GM12878 (cell line): Measurements from ENCODE around the gene NRP2. TPM values are rescaled to one million over a fixed set of nuclear protein-coding genes. Genes with fewer than 3 reads are reported as not detected.

Experiments used
- ATAC-seq: fragments of 200-7000 bp; cut with Tn5 transposase; 3 replicates; pipeline ENCODE4 v1.9.1; 2020; ENCODE audit warnings: mild to moderate bottlenecking, moderate library complexity
- BruUV-seq: library from RNA; stranded (reverse); fragments of 400-500 nt; replicated peaks from 2 replicates; lab custom pipeline; 2021; lab: Mats Ljungman, UMichigan
- CTCF ChIA-PET: fragments of 300-600 bp; sonication (Branson Sonifier 250); formaldehyde crosslinking; extraction: SDS; loops from one replicate; lab custom pipeline; 2021; ENCODE audit warnings: inconsistent platforms; lab: Yijun Ruan, JAX
- POLR2A ChIA-PET: fragments of 350-600 bp; formaldehyde crosslinking; extraction: SDS; loops from one replicate; lab custom pipeline; 2021; ENCODE audit warnings: inconsistent platforms; lab: Charles Lee
- RAD21 ChIA-PET: fragments of 300-600 bp; sonication (Branson Sonifier 250); formaldehyde crosslinking; loops from one replicate; lab custom pipeline; 2023; ENCODE audit warnings: antibody characterized with exemption; ENCODE audit not compliant: unreplicated experiment; lab: Charles Lee
- SMC1A ChIA-PET: fragments of 300-600 bp; sonication (Branson Sonifier 250); formaldehyde crosslinking; loops from one replicate; lab custom pipeline; 2023; ENCODE audit not compliant: unreplicated experiment, uncharacterized antibody; lab: Charles Lee
- DNase-seq: peaks from one replicate; pipeline ENCODE4 v3.0.0-alpha.2; 2011; ENCODE audit warnings: low read depth, low spot score
- FAIRE-seq: peaks from 3 replicates; lab custom pipeline; 2011; peaks lifted over from hg19 to GRCh38; lab: Jason Lieb, UNC
- H2AFZ ChIP-seq: 2 replicates; pipeline ENCODE4 v1.6.0; 2011; ENCODE audit warnings: low read depth, low read length, control low read depth; ENCODE audit not compliant: control insufficient read depth
- H3K27ac ChIP-seq: 2 replicates; pipeline ENCODE4 v1.5.1; 2011; ENCODE audit warnings: control low read depth; ENCODE audit not compliant: control insufficient read depth, insufficient read depth
- H3K27me3 ChIP-seq, 2 experiments: replicated peaks in 1 of 2; 2 replicates each; pipeline versions ENCODE4 v1.6.0 to v1.6.1; 2011; ENCODE audit warnings: low read length in 1 of 2; ENCODE audit not compliant: control insufficient read depth in 2 of 2, insufficient read depth in 2 of 2
- H3K36me3 ChIP-seq, 2 experiments: 2 replicates each; pipeline ENCODE4 v1.5.1; 2011; ENCODE audit warnings: low read length in 1 of 2; ENCODE audit not compliant: control insufficient read depth in 2 of 2, insufficient read depth in 2 of 2
- H3K4me1 ChIP-seq: 2 replicates; pipeline ENCODE4 v1.6.1; 2011; ENCODE audit warnings: mild to moderate bottlenecking, low read length, moderate library complexity, mixed read lengths; ENCODE audit not compliant: control insufficient read depth, insufficient read depth
- H3K4me2 ChIP-seq: 2 replicates; pipeline ENCODE4 v1.6.0; 2011; ENCODE audit warnings: control low read depth; ENCODE audit not compliant: control insufficient read depth, insufficient read depth
- H3K4me3 ChIP-seq: fragments of 200-600 bp; sonication (generic); 2 replicates; pipeline ENCODE4 v1.5.1; 2016
- H3K79me2 ChIP-seq: 2 replicates; pipeline ENCODE4 v1.6.0; 2011; ENCODE audit warnings: low read length; ENCODE audit not compliant: control insufficient read depth, insufficient read depth
- H3K9ac ChIP-seq: 2 replicates; pipeline ENCODE4 v1.8.0; 2011; ENCODE audit warnings: low read length, control low read depth, mixed read lengths; ENCODE audit not compliant: control insufficient read depth, insufficient read depth
- H3K9me3 ChIP-seq: replicated peaks from 3 replicates; pipeline ENCODE4 v1.5.1; 2011; ENCODE audit warnings: mild to moderate bottlenecking, low read length; ENCODE audit not compliant: control insufficient read depth, insufficient read depth
- H4K20me1 ChIP-seq: 2 replicates; pipeline ENCODE4 v1.6.0; 2011; ENCODE audit not compliant: control insufficient read depth, insufficient read depth
- BRCA1 ChIP-seq: IDR thresholded peaks from 2 replicates; pipeline ENCODE4 v1.6.1; 2011; ENCODE audit warnings: low read depth, low read length, improper control_type of control experiment
- CHD2 ChIP-seq: IDR thresholded peaks from 2 replicates; pipeline ENCODE4 v1.6.1; 2011; ENCODE audit warnings: low read depth, low read length, improper control_type of control experiment, borderline replicate concordance
- EGR1 ChIP-seq, 2 experiments: IDR thresholded peaks; 1 replicate in 1 of 2; 2 replicates in 1 of 2; pipeline ENCODE4 v1.6.1; 2011 to 2012; ENCODE audit warnings: low read depth in 2 of 2, low read length in 2 of 2, borderline replicate concordance in 1 of 2, mild to moderate bottlenecking in 1 of 2, moderate library complexity in 1 of 2
- EZH2 ChIP-seq: IDR thresholded peaks from 2 replicates; pipeline ENCODE4 v1.6.1; 2012; ENCODE audit warnings: low read depth, mild to moderate bottlenecking, control low read depth, inconsistent platforms, low read length, borderline replicate concordance; ENCODE audit not compliant: control insufficient read depth
- FOXM1 ChIP-seq: IDR thresholded peaks from 2 replicates; pipeline ENCODE4 v1.6.1; 2012; ENCODE audit warnings: low read depth, mild to moderate bottlenecking, inconsistent platforms, low read length, moderate library complexity
- JUNB ChIP-seq: IDR thresholded peaks from 2 replicates; pipeline ENCODE4 v1.6.1; 2016; ENCODE audit warnings: antibody characterized with exemption, mild to moderate bottlenecking
- KLF5 ChIP-seq: fragments of 450-650 bp; IDR thresholded peaks from 2 replicates; pipeline ENCODE4 v1.6.1; 2014; ENCODE audit warnings: mild to moderate bottlenecking; ENCODE audit not compliant: partially characterized antibody
- MEF2B ChIP-seq: fragments of 450-650 bp; IDR thresholded peaks from 2 replicates; pipeline ENCODE4 v1.6.1; 2018; ENCODE audit warnings: mild to moderate bottlenecking, moderate library complexity; ENCODE audit not compliant: partially characterized antibody, poor library complexity, severe bottlenecking
- POU2F2 ChIP-seq: IDR thresholded peaks from 3 replicates; pipeline ENCODE4 v1.6.1; 2011; ENCODE audit warnings: low read depth, mild to moderate bottlenecking, low read length, borderline replicate concordance
- RFX5 ChIP-seq: IDR thresholded peaks from 2 replicates; pipeline ENCODE4 v1.6.1; 2011; ENCODE audit warnings: low read depth, low read length, improper control_type of control experiment
- YY1 ChIP-seq: IDR thresholded peaks from 2 replicates; pipeline ENCODE4 v1.6.1; 2011; ENCODE audit warnings: low read depth, mild to moderate bottlenecking, low read length
- ZNF217 ChIP-seq: fragments of 450-650 bp; IDR thresholded peaks from 2 replicates; pipeline ENCODE4 v1.6.1; 2017; ENCODE audit warnings: antibody characterized with exemption, mild to moderate bottlenecking
- WGBS: methylation state at CpG from one replicate; pipeline ENCODE4 v1.1.6; 2016; ENCODE audit warnings: low lambda C conversion rate; ENCODE audit not compliant: insufficient replicate concordance, insufficient coverage; ENCODE audit errors: missing lambda C conversion rate; 5-methylcytosine and 5-hydroxymethylcytosine counted together
- in situ Hi-C: fragments of 300-500 bp; cut with MboI; formaldehyde crosslinking; loops from 9 replicates; pipeline ENCODE4 v1.14.3; 2018; ENCODE audit warnings: mixed read lengths
- intact Hi-C: fragments of 100-400 bp; cut with micrococcal nuclease; formaldehyde crosslinking; loops from one replicate; pipeline ENCODE4 v1.14.2; 2022; ENCODE audit not compliant: unreplicated experiment
- polyA plus RNA-seq, 11 experiments: library from polyadenylated mRNA; depleted of rRNA in 4 of 11; unstranded in 6 of 11; stranded (reverse) in 5 of 11; fragments of >200 nt; fragmentation: Nextera tagmentation in 4 of 11; fragmentation: Illumina TruSeq in 1 of 11; extraction: Ambion mirVana in 4 of 11; extraction: Trizol in 1 of 11; gene quantifications; 1 replicate in 1 of 11; 2 replicates in 10 of 11; pipeline versions ENCODE4 v1.2.1 to v1.2.3, GENCODE V29; 2011 to 2016; ENCODE audit warnings: inconsistent platforms in 2 of 11, missing spikeins in 2 of 11, low read depth in 1 of 11
- total RNA-seq, 4 experiments: library from RNA; depleted of rRNA in 3 of 4; stranded (reverse); fragments of >200 nt in 3 of 4; fragmentation: Illumina TruSeq in 1 of 4; extraction: Trizol in 1 of 4; gene quantifications; 2 replicates each; pipeline versions ENCODE4 v1.2.1 to v1.2.3, GENCODE V29; 2013 to 2021
- TF ChIP-seq, protein P1 (sequence below): fragments of 150-350 bp; IDR thresholded peaks from 2 replicates; pipeline ENCODE4 v1.6.1; 2014; ENCODE audit warnings: mild to moderate bottlenecking, low read depth, low read length
- TF ChIP-seq, protein P2 (sequence below): IDR thresholded peaks from 2 replicates; pipeline ENCODE4 v1.6.1; 2011; ENCODE audit warnings: low read depth, low read length, improper control_type of control experiment, borderline replicate concordance
- TF ChIP-seq, protein P3 (sequence below): IDR thresholded peaks from 2 replicates; pipeline ENCODE4 v1.6.1; 2012; ENCODE audit warnings: low read depth, low read length, improper control_type of control experiment
- TF ChIP-seq, protein P4 (sequence below): fragments of 450-650 bp; formaldehyde crosslinking; IDR thresholded peaks from 2 replicates; pipeline ENCODE4 v1.4.0; 2020; ENCODE audit warnings: mild to moderate bottlenecking, moderate library complexity
- TF ChIP-seq, protein P5 (sequence below): IDR thresholded peaks from 2 replicates; pipeline ENCODE4 v1.6.1; 2011; ENCODE audit warnings: borderline replicate concordance, low read depth, mild to moderate bottlenecking, moderate library complexity, low read length; ENCODE audit not compliant: insufficient read depth, poor library complexity, severe bottlenecking

The NRP2 gene
- total and polyA plus RNA-seq, 10 of the 15 experiments (the other 5 are each of a cell fraction or from before 2014, with no cell fraction given) = 0.06 to 1.2 (median 0.46) TPM

DNA sequence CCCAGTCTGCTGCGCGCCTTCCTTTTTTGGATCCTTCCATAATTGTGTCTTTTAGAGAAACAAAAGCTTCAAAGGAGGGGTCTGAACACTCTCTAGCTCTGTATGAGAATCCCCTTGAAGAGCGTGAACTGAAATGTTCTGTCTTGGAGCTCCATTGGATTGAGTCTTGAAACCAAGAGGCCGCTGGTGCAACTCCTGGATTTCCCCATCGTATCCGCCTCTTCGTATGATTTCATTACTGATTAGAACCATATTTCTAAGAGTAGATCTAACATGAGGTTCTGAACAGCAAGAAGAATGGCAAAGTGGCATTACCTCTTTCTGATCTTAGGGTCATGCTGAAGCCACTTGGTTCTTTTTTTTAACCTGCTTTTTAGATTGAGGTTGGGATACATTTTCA is 31.4 kb upstream of the NRP2 start:
- SMC1A ChIA-PET = no interaction called here
- ATAC-seq = no peak
- TF ChIP-seq YY1 (no peak), FOXM1 (no peak), POU2F2 (no peak), ZNF217 (no peak), EZH2 (no peak), BRCA1 (no peak), JUNB (no peak), KLF5 (no peak), EGR1 (IDR thresholded peaks at IDR 0.05; ENCODE audit: borderline replicate concordance in 1 of 2, low read depth in 2 of 2, low read length in 2 of 2) (no peak), RFX5 (no peak), MEF2B (no peak), CHD2 (no peak)
- TF ChIP-seq, protein P1, sequence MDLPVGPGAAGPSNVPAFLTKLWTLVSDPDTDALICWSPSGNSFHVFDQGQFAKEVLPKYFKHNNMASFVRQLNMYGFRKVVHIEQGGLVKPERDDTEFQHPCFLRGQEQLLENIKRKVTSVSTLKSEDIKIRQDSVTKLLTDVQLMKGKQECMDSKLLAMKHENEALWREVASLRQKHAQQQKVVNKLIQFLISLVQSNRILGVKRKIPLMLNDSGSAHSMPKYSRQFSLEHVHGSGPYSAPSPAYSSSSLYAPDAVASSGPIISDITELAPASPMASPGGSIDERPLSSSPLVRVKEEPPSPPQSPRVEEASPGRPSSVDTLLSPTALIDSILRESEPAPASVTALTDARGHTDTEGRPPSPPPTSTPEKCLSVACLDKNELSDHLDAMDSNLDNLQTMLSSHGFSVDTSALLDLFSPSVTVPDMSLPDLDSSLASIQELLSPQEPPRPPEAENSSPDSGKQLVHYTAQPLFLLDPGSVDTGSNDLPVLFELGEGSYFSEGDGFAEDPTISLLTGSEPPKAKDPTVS = no peak
- TF ChIP-seq, protein P2, sequence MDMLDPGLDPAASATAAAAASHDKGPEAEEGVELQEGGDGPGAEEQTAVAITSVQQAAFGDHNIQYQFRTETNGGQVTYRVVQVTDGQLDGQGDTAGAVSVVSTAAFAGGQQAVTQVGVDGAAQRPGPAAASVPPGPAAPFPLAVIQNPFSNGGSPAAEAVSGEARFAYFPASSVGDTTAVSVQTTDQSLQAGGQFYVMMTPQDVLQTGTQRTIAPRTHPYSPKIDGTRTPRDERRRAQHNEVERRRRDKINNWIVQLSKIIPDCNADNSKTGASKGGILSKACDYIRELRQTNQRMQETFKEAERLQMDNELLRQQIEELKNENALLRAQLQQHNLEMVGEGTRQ = no peak
- TF ChIP-seq, protein P3, sequence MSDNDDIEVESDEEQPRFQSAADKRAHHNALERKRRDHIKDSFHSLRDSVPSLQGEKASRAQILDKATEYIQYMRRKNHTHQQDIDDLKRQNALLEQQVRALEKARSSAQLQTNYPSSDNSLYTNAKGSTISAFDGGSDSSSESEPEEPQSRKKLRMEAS = no peak
- TF ChIP-seq, protein P4, sequence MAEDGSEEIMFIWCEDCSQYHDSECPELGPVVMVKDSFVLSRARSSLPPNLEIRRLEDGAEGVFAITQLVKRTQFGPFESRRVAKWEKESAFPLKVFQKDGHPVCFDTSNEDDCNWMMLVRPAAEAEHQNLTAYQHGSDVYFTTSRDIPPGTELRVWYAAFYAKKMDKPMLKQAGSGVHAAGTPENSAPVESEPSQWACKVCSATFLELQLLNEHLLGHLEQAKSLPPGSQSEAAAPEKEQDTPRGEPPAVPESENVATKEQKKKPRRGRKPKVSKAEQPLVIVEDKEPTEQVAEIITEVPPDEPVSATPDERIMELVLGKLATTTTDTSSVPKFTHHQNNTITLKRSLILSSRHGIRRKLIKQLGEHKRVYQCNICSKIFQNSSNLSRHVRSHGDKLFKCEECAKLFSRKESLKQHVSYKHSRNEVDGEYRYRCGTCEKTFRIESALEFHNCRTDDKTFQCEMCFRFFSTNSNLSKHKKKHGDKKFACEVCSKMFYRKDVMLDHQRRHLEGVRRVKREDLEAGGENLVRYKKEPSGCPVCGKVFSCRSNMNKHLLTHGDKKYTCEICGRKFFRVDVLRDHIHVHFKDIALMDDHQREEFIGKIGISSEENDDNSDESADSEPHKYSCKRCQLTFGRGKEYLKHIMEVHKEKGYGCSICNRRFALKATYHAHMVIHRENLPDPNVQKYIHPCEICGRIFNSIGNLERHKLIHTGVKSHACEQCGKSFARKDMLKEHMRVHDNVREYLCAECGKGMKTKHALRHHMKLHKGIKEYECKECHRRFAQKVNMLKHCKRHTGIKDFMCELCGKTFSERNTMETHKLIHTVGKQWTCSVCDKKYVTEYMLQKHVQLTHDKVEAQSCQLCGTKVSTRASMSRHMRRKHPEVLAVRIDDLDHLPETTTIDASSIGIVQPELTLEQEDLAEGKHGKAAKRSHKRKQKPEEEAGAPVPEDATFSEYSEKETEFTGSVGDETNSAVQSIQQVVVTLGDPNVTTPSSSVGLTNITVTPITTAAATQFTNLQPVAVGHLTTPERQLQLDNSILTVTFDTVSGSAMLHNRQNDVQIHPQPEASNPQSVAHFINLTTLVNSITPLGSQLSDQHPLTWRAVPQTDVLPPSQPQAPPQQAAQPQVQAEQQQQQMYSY (CRISPR knock-in tag) = no peak
- TF ChIP-seq, protein P5, sequence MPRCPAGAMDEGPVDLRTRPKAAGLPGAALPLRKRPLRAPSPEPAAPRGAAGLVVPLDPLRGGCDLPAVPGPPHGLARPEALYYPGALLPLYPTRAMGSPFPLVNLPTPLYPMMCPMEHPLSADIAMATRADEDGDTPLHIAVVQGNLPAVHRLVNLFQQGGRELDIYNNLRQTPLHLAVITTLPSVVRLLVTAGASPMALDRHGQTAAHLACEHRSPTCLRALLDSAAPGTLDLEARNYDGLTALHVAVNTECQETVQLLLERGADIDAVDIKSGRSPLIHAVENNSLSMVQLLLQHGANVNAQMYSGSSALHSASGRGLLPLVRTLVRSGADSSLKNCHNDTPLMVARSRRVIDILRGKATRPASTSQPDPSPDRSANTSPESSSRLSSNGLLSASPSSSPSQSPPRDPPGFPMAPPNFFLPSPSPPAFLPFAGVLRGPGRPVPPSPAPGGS = no peak

More for the DNA sequence above, 31.4 kb upstream of the NRP2 start:
- ChIA-PET POLR2A (no interaction called here), CTCF (interaction anchor here (0.9 to 1.3 kb wide), 2 partner anchors 24 to 1326 kb away, joined by 3 read pairs; no protein-coding TSS in a partner anchor), RAD21 (no interaction called here)
- BruUV-seq = no TSS peak
- 93% methylated on average over 7 of the region's 7 CpGs for WGBS
- Histone ChIP-seq H3K27me3 (peaks cover 3 to 18% of the 10 kb centered on the region in 2 experiments), H3K79me2 (no peaks in the 10 kb centered on the region), H4K20me1 (no peaks in the 10 kb centered on the region), H3K4me1 (no peaks in the 10 kb centered on the region; the same call in 1 of the 2 replicates), H3K4me3 (no peak overlapping the region), H2AFZ (no peak overlapping the region), H3K36me3 (no peaks in the 10 kb centered on the region), H3K27ac (no peak overlapping the region), H3K4me2 (no peak overlapping the region), H3K9ac (no peak overlapping the region), H3K9me3 (no peaks in the 10 kb centered on the region)
- DNase-seq (no peak), FAIRE-seq (no peak)
- in situ Hi-C loops = no loop called here
- intact Hi-C loops = no loop called here
